PC-9 (cell line): ENCODE data around the gene MAP1A.

ENCODE experiments used
- CTCF ChIP-seq: fragments of 200-600 bp; sonication (generic); conservative IDR thresholded peaks from 2 replicates; pipeline ENCODE4 v1.6.1; 2017; ENCODE audit warnings: mixed run types, antibody characterized with exemption, mild to moderate bottlenecking, moderate library complexity
- EZH2 ChIP-seq: fragments of 200-600 bp; sonication (generic); IDR thresholded peaks from 2 replicates; pipeline ENCODE4 v1.8.0; 2017; ENCODE audit warnings: antibody characterized with exemption, low read depth

GRCh38 chr15:43487271-43487895 is 30.0 kb upstream of the MAP1A start:
- TF ChIP-seq CTCF (no peak), EZH2 (no peak)
